Hepatocyte (in vitro differentiated cells): ENCODE measurements around the gene ARHGEF10L. TPM values are rescaled to one million over a fixed set of nuclear protein-coding genes. Genes with fewer than 3 reads are reported as not detected.

ENCODE experiments used
- DNase-seq: peaks from one replicate; pipeline ENCODE4 v3.0.0-alpha.2; 2016; ENCODE audit warnings: low spot score
- H2AFZ ChIP-seq: fragments of 200-600 bp; sonication (generic); 2 replicates; pipeline ENCODE4 v1.6.0; 2016; ENCODE audit warnings: antibody characterized with exemption, mild to moderate bottlenecking
- H3K27ac ChIP-seq: fragments of 200-600 bp; sonication (generic); 2 replicates; pipeline ENCODE4 v1.5.1; 2016; ENCODE audit warnings: mild to moderate bottlenecking
- H3K27me3 ChIP-seq: fragments of 200-600 bp; sonication (generic); 2 replicates; pipeline ENCODE4 v1.6.1; 2016
- H3K36me3 ChIP-seq: fragments of 200-600 bp; sonication (generic); replicated peaks from 2 replicates; pipeline ENCODE4 v1.5.1; 2016; ENCODE audit warnings: low read depth; ENCODE audit not compliant: insufficient read depth
- H3K4me1 ChIP-seq: fragments of 200-600 bp; sonication (generic); 2 replicates; pipeline ENCODE4 v1.5.1; 2016; ENCODE audit warnings: mild to moderate bottlenecking, moderate library complexity; ENCODE audit not compliant: insufficient read depth
- H3K4me2 ChIP-seq: fragments of 200-600 bp; sonication (generic); 2 replicates; pipeline ENCODE4 v1.6.0; 2016
- H3K4me3 ChIP-seq: fragments of 200-600 bp; sonication (generic); 2 replicates; pipeline ENCODE4 v1.5.1; 2016; ENCODE audit warnings: mild to moderate bottlenecking
- H3K79me2 ChIP-seq: fragments of 200-600 bp; sonication (generic); 2 replicates; pipeline ENCODE4 v1.6.0; 2017; ENCODE audit warnings: mild to moderate bottlenecking
- H3K9me2 ChIP-seq: fragments of 200-600 bp; sonication (generic); replicated peaks from 2 replicates; pipeline ENCODE4 v1.6.0; 2017; ENCODE audit warnings: mild to moderate bottlenecking; ENCODE audit not compliant: insufficient read depth
- H3K9me3 ChIP-seq: fragments of 200-600 bp; sonication (generic); 2 replicates; pipeline ENCODE4 v1.5.1; 2016; ENCODE audit warnings: low read depth, mild to moderate bottlenecking
- H4K20me1 ChIP-seq: fragments of 200-600 bp; sonication (generic); 2 replicates; pipeline ENCODE4 v1.6.0; 2016; ENCODE audit warnings: mild to moderate bottlenecking; ENCODE audit not compliant: insufficient read depth, poor library complexity, severe bottlenecking
- EZH2 ChIP-seq: fragments of 200-600 bp; sonication (generic); IDR thresholded peaks from 2 replicates; pipeline ENCODE4 v1.6.1; 2016; ENCODE audit warnings: antibody characterized with exemption, mild to moderate bottlenecking, borderline replicate concordance
- EZH2phosphoT487 ChIP-seq: fragments of 200-600 bp; sonication (generic); IDR thresholded peaks from one replicate; pipeline ENCODE4 v1.6.1; 2018; ENCODE audit warnings: antibody characterized with exemption, mild to moderate bottlenecking, low read depth, moderate library complexity; ENCODE audit not compliant: unreplicated experiment, severe bottlenecking
- WGBS: methylation state at CpG from one replicate; pipeline ENCODE4 v1.1.6; 2016; ENCODE audit warnings: low lambda C conversion rate; ENCODE audit errors: missing lambda C conversion rate; 5-methylcytosine and 5-hydroxymethylcytosine counted together
- polyA plus RNA-seq: library from polyadenylated mRNA; unstranded; fragments of >200 nt; fragmentation: Nextera tagmentation; extraction: Ambion mirVana; gene quantifications from 2 replicates; pipeline ENCODE4 v1.2.1, GENCODE V29; 2016
- total RNA-seq: library from RNA; depleted of rRNA; stranded (reverse); fragments of >200 nt; gene quantifications from 2 replicates; pipeline ENCODE4 v1.2.3, GENCODE V29; 2014
- TF ChIP-seq, protein P1 (sequence below): fragments of 200-600 bp; sonication (generic); IDR thresholded peaks from 2 replicates; pipeline ENCODE4 v1.5.1; 2016; ENCODE audit warnings: antibody characterized with exemption, mild to moderate bottlenecking; ENCODE audit not compliant: poor library complexity

The ARHGEF10L gene
- total and polyA plus RNA-seq, 2 experiments from 2014 or later, result 40.4 to 48.3 TPM

DNA sequence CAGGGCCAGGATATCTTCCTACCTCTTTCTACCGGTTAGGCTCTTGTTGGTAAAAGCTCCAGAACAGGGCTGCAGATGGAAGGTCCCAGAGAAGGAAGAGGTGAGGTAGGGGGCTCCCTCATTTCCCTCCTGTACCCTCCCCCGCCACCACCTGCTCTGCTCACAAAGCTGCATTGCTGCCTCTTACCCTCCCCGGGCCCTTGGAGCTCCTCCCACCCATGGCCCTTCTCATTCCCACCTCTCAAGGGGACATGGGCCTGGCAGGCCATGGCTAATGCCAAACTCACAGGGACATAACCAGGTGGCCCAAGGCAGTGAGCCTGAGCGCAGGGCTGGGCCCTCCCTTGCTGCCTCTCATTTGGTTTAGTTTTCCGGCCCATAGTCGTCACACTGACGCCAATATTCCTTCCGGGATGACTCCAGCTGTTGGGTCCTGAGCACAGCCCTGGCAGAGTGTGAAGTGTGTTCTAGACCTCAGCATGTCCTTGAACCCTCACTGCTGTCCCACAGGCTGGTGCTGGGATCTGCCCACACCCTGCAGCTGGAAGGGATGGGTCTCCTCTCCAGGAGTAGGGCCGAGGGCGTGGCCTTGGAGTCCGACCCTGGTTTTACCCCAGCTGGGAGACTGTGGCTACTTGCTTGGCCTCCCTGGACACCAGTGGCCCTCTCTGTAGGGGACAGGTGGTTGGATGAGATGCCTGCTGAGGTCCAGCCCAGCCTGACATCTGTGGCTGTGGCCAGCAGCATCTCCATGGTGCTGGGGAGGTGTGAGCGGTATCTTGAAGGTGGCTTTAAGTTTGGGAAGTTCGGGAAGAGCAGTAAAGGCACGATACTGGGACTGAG lies 104.6 kb downstream of the ARHGEF10L start:
- TF ChIP-seq EZH2 (no peak), EZH2phosphoT487 (no peak)
- TF ChIP-seq, protein P1, sequence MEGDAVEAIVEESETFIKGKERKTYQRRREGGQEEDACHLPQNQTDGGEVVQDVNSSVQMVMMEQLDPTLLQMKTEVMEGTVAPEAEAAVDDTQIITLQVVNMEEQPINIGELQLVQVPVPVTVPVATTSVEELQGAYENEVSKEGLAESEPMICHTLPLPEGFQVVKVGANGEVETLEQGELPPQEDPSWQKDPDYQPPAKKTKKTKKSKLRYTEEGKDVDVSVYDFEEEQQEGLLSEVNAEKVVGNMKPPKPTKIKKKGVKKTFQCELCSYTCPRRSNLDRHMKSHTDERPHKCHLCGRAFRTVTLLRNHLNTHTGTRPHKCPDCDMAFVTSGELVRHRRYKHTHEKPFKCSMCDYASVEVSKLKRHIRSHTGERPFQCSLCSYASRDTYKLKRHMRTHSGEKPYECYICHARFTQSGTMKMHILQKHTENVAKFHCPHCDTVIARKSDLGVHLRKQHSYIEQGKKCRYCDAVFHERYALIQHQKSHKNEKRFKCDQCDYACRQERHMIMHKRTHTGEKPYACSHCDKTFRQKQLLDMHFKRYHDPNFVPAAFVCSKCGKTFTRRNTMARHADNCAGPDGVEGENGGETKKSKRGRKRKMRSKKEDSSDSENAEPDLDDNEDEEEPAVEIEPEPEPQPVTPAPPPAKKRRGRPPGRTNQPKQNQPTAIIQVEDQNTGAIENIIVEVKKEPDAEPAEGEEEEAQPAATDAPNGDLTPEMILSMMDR, result no peak
- Histone ChIP-seq H3K4me1 (no peaks in the 10 kb centered on the region), H3K27me3 (no peaks in the 10 kb centered on the region), H3K36me3 (no peaks in the 10 kb centered on the region), H3K9me2 (no peaks in the 10 kb centered on the region), H3K4me3 (no peak overlapping the region), H3K4me2 (no peak overlapping the region), H4K20me1 (no peaks in the 10 kb centered on the region), H3K79me2 (no peaks in the 10 kb centered on the region), H2AFZ (no peak overlapping the region), H3K9me3 (no peaks in the 10 kb centered on the region), H3K27ac (no peak overlapping the region)
- DNase-seq, result no peak
- 93% methylated on average over 14 of the region's 14 CpGs for WGBS

DNA sequence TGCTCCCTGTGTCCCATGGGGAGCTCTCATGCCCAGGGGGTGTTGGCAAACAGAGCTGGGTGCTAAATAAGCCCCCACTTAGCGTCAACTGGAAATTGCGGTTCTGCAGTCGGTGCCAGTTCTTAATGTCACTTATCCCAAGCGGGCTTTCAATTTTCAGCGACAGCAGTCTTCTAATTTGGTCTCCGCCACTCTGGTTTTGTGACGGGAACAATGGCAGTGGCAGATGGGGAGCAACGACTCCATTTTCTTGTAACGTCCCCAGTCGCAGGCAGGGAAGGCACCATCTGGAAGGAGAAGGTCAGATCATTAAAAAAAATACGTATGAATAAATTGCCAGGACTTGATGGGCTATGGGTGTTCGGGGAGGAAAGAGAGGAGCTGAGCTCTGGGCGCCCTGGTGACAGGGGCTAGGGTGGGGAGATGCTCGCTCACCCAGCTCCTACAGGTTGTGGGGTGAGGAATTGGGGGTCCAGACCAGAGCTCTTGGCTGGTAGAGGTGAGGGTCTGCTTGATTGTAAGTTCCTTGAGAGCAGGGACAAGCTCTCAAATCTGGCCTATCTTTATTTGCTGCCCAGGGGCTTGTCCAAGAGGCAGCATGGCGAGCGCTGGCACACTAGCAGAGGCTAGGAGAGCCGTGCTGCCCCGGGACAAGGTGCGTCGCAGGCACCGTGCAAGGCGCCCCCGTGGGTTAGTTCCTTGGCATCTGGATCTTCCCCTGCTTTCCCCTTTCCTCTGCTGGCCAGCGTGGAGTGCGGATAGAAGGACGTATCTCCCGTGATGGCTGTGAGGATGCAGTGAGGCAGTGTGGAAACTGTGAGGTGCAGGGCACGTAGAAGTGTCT lies 105.8 kb downstream of the ARHGEF10L start:
- Histone ChIP-seq H3K36me3 (no peaks in the 10 kb centered on the region), H3K4me2 (no peak overlapping the region), H3K27ac (no peak overlapping the region), H3K4me3 (no peak overlapping the region), H3K4me1 (no peaks in the 10 kb centered on the region), H3K79me2 (no peaks in the 10 kb centered on the region), H3K27me3 (no peaks in the 10 kb centered on the region), H3K9me2 (no peaks in the 10 kb centered on the region), H4K20me1 (no peaks in the 10 kb centered on the region), H2AFZ (no peak overlapping the region), H3K9me3 (no peaks in the 10 kb centered on the region)
- no peak for DNase-seq
- TF ChIP-seq, protein P1, result no peak
- TF ChIP-seq EZH2 (no peak), EZH2phosphoT487 (no peak)
- 97% methylated on average over 28 of the region's 28 CpGs for WGBS

DNA sequence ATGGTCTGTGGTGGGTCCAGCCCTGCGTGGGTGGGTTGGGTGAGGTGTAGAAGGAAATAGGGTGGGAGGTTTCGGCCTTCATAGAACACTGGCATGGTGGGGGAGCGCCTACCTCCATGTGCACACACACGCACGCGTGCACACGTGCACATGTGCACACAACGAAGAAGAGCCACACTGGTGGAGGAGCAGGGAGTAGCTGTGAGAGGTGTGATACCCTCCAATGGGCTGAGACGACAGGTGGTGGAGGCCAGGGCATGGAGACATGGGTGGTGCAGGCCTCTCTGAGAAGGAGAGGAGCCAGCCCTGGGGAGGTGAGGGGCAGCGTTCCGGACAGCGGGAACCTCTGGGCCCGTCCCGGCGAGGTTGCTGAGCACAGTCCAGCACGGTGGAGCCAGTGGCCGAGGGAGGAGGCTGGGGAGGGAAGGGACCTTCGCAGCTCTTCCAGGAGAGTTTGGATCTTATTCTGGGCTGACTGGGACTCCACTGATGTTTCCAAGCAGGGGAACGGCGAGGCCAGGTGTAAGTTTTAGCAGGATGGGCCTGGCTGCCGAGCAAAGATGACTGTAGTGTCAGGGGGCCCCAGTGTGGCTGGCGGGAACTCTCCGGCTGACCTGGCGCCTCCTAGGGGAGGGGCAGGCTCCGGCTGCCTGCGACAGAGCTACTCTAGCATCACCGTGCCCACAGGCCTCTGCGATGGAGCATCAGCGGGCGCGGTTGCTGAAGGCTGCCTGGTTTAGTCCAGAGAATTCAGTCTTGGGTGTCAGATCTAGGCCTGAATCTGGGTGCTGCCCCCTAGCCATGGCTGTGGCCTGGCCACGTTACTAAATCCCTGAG lies 107.2 kb downstream of the ARHGEF10L start:
- Histone ChIP-seq H4K20me1 (no peaks in the 10 kb centered on the region), H3K9me3 (no peaks in the 10 kb centered on the region), H3K4me1 (no peaks in the 10 kb centered on the region), H3K27ac (no peak overlapping the region), H3K27me3 (no peaks in the 10 kb centered on the region), H3K79me2 (no peaks in the 10 kb centered on the region), H3K4me2 (no peak overlapping the region), H3K36me3 (no peaks in the 10 kb centered on the region), H3K9me2 (no peaks in the 10 kb centered on the region), H2AFZ (no peak overlapping the region), H3K4me3 (no peak overlapping the region)
- TF ChIP-seq, protein P1, result peak; percentile 7
- TF ChIP-seq EZH2, result no peak
- no peak for TF ChIP-seq EZH2phosphoT487
- WGBS, result 95% methylated on average over 29 of the region's 32 CpGs
- no peak for DNase-seq
